CMK (cell line): ENCODE measurements around the gene KITLG.
"Not testable (repeated sequence)": the region's sequence is repeated elsewhere in the genome, so short reads cannot be mapped to it uniquely, and the experiment has no call there.

Experiments
- DNase-seq: peaks from one replicate; pipeline ENCODE4 v3.0.0-alpha.2; 2010; ENCODE audit warnings: low read depth

KITLG gene

DNA sequence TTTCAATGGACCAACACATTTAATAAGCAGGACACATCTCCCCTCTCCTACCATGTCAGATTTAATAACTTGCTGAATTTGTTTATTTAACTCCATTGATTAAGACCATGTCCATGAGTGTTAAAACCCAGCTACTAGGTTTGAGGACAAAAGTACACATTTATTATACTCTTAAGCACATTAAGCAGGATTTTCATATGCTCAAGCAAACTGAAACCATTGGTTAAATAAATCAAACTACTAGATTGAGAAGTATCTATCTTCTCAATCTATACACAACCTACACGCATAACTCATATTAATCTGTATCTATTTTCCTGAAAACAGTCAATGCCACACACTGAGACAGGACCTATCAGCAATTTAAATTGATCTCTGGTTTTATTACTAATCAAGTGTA is 85.2 kb downstream of the KITLG start:
- DNase-seq = no peak

DNA sequence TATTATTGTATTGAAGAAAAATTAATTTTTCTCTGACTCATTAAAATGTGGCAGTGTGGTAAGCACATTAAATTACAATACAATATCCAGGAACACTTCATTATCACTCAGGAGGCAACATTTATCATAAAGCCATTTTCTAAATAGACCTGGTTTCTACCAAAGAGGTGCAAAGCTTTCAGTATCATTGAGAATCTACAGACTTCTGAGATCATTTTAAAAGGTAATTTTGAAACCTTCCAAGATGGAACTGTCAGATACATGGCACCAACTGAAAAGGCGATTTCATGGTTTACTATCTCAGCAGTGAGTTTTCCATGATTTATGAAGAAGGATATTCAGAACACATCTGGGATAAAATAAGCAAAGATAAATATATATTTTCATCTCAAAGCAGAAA is 85.8 kb downstream of the KITLG start:
- DNase-seq = no peak

DNA sequence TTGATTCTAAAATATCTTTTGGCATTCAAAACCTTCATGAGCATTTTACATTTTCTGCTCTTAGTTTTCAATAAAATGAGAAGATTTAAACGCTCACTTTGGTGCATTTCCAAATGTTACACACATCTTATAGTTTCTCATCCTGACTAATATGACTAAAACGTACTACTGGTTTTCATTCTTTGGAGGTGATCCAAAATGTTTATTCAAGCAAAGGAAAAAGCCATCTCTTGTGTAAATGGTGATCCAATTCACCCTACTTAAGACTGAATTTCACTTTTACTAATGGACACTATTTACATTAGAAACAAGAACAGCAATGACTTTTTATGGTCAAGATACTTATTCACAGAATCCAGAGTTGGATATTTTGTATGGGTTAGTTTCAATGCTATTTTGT is 86.6 kb downstream of the KITLG start:
- DNase-seq = no peak

DNA sequence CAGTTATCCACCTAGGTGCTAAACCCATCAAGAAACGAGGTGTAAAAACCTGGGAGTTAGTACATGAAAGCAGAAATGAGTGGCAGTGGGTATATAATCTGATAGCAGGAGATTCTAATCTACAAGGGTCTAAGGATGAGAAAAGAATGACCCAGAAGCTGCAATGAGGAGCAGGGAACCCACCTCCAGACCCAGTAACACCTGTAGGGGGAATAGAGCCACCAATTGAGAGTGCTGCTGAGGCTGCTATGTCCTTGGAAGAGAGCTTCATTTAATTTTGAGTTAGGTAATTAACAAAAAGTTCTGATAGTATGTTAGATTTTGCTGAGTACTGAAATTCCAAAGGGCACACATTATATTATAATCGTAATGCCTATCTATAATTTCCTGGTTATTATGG is 89.8 kb downstream of the KITLG start:
- DNase-seq = no peak

DNA sequence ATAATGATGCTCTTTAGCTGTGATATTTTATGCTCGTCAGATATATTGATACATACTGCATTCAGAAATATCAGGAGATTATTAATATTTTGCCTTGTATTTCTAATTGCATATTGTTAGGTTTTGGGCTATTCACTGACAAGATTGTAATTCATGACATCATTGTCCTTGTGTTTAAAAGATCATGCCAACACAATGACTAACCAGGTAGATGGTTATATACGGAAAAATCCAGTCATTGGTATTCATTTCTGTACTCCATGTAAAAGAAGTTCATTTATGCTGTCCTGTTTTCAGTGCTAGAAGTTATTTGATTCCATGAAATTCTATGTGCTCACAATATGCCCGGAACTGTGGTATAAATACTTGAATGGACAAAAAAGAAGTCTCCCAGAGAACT is 107.5 kb downstream of the KITLG start:
- DNase-seq = no peak

DNA sequence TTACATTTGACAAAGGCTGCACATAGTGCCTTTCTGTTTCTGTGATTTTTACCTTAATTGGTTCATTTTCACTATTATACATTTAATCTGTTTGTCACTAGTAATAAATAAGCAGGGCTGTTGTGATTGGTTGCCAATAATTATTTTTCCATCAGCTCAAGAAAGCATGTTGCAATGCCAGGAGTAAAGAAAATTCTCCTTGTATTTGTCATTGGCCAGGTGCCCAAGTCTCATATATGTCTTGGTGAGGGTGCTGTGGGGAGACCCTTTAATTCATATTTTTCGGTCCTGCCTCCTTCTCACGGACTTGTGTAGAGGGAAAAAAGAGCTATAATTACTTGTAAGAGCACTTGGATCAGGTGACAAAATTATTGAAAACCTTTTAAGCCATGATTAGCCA is 108.0 kb downstream of the KITLG start:
- no peak for DNase-seq

DNA sequence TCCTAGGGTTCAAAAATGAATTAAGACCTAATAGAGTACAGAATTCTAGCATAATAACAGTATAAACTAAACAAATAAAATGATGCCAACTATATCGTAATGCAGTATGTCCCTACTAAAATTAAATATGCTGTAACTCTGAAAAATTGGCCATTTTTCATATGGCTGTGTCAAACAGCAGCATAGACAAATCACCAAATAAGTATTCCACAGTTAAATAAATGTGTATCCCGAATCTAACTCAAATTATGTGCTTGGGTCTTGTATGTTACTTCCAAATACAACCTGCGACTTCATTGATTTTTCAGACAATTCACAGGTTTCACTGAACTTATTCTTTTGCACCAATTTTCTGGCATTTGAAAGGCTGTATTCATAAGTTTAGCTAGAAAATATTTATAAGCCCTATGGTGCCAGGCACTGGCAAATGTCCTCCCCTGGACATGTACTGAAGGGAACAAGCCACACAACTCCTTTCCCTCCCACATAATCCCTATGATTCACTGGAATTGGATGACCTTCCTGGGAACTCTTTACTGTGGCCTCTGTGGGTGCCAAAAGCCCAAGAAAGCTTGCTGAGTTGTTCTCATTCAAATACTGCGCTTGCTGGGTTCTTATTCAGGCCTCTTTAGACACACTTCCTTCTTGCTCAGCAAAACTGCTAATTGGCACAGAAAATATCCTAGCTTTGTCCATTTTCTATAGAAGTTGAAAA is 108.8 kb downstream of the KITLG start:
- no peak for DNase-seq

DNA sequence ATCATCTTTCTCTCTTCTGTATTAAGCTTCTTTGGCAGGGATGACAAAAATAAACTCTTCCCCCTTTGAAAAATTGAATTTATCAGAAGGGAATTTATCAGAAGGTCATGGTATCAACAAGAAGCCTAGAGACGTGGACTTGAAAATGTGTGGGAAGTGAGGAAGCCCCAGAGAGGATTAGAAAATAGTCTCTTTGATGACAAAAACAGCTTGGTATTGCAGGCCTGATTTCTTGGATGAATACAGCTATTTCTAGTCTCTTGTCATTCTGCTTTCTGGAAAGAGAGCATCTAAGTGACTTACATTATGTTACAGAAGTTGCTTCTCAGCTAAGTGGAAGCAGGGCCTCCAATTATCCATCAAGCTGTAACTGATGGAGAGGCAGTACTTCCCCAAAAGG is 111.1 kb downstream of the KITLG start:
- DNase-seq = no peak

DNA sequence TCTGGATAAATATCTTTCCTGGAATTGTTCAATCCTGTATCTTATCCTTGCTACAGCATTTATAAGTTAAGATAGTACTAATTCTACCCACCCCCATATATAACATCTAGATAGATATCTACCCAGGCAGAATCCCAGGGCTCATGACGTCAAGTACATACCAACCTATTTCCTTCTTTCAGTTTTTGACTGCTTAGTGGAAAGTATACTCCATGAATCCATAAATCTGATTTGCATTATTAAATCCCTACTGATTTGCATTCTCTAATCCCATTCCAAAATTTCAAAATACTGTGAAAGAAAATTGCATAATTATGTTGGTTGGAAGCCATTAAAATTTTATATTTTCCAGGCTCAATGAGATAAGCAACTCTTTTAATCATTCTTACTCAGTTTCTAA is 111.7 kb downstream of the KITLG start:
- DNase-seq = no peak

DNA sequence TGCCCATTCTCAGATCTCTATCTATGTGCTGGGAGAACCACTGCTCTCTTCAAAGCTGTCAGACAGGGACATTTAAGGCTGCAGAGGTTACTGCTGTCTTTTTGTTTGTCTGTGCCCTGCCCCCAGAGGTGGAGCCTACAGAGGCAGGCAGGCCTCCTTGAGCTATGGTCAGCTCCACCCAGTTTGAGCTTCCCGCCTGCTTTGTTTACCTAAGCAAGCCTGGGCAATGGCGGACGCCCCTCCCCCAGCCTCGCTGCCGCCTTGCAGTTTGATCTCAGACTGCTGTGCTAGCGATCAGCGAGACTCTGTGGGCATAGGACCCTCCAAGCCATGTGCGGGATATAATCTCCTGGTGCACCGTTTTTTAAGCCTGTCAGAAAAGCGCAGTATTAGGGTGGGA is 113.6 kb downstream of the KITLG start:
- not testable (repeated sequence) for DNase-seq

DNA sequence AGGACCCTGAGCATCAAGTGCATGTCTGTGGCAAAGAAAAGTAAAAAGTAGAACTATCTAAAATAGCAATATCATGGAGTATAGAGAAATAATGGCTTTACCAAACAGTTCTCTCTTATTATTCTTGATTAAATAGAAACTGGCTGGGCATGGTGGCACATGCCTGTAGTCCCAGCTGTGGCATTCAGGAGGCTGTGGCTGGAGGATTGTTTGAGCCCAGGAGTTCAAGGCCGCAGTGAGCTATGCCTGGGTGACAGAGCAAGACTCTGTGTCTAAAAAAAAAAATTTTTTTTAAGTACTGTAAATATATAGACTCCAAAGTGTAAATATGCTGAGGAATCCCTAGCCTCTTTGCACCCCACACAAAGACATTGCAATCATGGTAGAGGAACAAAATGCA is 121.9 kb downstream of the KITLG start:
- DNase-seq = no peak

DNA sequence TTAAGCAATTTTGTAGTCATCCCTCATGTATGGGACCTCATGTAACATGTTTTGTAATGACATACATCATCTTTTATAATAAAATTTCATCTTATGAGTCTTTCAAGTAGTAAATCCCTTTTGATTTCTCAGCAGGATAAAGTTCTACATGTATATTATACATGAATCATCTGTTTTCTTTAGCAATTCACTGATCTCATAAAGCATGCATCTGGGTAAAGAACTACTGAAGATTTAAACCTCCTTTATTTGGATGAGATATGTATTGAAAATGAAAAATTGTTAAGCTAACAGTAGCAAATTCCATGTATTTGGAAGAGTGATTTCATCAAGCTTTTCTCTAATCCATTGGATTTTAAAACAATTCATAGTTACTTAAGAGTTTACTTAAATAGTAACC is 126.9 kb downstream of the KITLG start:
- no peak for DNase-seq

DNA sequence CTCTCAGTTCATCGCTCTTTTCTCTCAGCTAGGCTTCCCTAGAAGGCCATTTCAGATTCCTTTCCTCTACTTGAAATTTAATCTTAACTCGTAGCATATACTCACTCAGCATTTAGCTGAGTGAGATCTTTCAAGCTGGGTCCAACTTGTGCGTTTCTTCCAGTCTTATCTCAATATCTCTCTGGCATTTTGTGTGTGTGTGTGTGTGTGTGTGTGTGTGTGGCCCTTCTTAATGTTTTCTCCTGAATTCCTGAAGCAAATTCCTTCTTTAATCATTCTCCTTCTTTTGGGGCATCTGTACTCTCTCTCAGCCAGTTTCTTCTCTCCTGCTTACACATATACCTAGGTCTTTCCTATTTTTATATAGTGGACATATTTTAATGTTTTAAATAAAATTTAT is 129.1 kb downstream of the KITLG start:
- no peak for DNase-seq

DNA sequence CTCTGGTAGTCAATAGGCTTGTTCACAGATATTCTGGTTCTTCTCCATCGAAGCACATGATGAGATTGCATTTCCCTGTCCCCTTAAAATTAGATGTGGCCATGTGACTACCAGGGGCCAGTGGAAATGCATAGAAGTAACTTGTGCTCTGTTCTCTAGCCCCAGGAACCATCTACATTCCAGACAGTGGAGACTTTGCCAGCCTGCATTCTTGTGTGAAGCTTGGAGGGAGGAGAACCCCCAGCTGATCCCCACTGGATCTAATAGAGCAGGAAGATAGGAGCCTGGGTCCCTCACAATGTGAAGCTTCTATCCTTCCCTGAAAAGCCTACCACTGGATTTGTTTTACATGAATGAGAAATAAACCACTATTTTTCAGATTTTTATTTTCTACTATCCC is 130.1 kb downstream of the KITLG start:
- no peak for DNase-seq

DNA sequence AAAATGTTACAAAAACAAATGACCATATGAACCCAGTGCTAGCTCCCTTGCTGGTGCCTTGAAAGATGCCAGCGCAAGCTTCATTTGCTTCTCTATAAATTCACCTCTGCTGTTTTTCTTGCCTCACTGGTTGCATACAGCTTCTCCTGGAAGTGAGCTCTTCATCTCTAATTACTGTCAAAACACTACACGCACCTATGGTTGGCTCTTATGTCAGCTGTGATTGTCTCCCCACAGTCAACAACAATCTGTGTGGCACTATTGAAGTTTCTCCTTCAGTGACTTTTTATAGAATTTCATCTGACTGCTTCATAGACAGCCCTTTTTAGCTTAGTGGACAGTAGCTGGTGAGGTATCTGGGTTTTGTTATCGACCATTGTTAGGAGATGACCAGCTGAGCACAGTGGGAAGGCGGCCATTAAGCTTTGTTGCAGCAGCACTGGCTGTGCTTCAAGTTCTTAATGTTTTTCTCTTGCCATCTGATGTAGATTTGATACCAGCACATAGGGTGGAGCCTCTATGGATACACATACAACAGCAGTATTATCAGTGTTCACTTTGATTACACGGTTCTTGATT is 131.8 kb downstream of the KITLG start:
- no peak for DNase-seq

DNA sequence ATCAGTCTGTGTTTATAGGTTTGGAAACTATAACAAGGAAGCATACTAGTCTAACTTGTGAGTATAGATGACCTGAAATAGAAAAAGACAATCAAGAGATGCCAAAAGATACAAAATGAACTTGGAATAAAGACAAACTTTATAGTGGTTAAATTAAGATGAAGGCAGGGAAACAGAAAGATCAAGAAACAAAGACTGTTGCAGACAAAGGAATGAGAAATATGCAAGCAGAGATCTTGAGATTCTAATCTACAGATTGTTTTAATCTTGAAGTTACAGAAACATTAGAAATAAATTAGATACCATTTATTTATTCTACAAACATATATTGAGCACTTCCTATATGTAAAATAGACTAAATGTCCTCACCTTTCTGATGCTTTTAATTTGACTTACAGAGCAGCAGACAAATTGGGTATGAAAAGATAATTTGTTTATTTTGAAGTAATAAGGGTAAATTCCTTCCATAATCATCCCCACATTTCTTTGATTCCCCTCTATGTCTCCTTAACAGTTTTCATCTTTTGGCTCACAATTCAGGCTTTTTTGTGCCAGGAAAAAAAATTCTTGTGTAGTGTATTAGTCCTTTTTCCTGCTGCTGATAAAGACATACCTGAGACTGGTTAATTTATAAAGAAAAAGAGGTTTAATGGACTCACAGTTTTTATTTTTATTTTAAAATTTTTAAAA is 134.4 kb downstream of the KITLG start:
- no peak for DNase-seq

DNA sequence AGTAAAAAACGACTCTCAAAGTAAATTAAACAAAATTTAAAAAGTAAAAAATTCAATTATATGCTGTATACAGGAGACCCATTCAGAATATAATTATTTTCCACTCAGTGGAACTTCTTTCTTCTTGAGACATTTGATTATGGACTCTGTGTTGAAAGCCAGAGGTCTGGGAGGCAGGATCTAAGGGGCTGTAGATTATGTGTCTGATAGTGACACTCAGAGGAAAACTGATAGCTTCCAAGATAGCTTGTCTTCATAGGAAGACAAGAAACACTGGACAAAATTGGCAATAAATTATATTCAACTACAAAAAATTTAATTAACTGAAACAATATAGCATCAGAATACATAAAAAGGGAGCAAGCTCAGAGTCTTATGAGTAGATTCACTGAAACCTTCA is 135.8 kb downstream of the KITLG start:
- DNase-seq = no peak
